Jurkat, Clone E6-1 (cell line): Measurements from ENCODE around the gene ALAD.
"Not testable (repeated sequence)": the region's sequence is repeated elsewhere in the genome, so short reads cannot be mapped to it uniquely, and the experiment has no call there.

Source experiments
- DNase-seq: peaks from one replicate; pipeline ENCODE4 v3.0.0-alpha.2; 2011; ENCODE audit warnings: low read depth, low spot score
- H3K4me3 ChIP-seq: 2 replicates; pipeline ENCODE4 v1.5.1; 2011; ENCODE audit warnings: mild to moderate bottlenecking, low read length, control low read depth, moderate library complexity

The ALAD gene

DNA sequence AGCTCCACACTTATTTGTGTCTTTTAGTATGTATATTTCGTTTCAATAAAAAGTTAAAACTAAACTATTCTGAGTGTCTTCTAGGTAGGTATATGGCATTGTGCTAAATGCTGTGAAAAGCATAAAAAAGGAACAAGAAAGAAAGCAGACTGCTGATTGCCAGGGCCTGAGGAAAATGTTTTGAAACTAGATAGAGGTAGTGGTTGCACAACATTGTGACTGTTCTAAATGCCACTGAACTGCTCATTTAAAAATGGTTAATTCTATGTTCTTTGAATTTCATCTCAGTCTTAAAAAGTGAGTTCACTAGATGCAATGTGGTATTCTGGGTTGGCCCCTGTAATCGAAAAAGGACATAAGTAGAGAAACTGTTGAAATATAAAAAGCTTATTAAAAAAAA lies 2.6 kb upstream of the ALAD start:
- H3K4me3 ChIP-seq: no peak overlapping the region
- DNase-seq: no peak

DNA sequence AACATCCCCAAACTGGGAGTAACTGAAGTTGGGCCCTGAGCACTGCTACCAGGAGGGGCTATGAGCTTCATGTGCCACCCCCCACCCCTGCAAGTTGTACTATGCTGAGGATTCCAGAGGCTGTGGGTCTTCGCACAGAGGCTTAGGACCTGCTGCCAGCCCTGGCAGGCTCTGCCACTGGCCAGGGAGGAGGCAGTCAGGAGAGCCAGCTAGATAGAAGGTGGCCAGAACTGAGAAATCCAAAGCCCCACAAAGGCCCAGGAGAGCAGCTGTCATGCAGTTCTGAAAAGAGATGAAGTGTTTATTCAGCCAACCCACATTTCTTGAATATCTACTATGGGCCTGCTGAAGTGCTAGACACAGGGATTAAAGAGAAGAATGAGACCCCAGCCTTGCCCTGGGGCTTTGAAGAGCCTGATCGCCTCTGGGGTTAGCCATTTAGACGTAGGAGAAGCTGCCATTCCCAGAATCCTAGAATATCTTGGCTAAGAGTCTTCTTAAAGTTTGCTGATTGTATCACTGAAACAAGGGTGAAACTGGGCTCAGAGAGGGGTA lies 1.4 kb downstream of the ALAD start:
- no peak for DNase-seq
- H3K4me3 ChIP-seq: no peak overlapping the region; the same call in 1 of the 2 replicates

DNA sequence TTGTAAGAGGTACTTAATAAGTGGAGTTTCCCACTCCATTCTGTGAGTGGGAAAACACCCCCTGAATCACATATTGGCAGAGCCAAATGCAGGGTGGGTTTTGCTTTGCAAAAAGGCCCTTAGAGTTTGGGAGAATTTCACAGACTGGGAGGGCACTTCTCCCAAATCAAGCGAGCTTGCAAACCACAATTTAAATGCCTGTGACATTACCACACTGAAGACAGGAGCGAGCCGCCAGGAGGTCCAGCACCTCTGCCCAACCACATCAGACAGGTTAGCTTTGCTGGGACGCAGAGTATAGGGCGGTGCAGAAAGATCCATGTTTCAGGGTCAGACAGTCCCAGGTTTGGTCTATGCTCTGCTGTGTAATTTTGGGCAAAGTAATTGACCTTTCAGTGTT lies 2.3 kb downstream of the ALAD start:
- H3K4me3 ChIP-seq: no peak overlapping the region
- DNase-seq: no peak

DNA sequence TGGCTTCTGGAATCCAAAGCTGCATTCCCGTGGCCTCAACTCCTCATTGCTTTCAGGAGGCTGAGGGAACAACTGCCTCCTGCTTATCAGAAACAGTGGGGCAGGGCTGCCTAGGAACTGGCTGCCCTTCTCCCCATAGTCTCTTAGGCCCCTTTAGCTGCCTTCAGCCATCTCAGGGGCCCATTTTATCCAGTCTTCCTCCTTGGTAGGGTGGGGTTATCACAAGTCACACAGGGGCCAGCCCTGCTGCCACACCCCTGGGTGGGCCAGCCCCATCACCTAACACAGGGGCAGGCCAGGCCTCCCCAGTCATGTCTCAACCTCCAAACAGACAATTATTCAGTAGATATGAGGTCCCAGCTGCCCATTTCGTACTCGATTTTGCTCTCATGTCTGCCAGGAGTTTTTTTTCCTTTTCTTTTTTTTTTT lies 3.9 kb downstream of the ALAD start:
- H3K4me3 ChIP-seq: no peak overlapping the region
- DNase-seq: no peak

DNA sequence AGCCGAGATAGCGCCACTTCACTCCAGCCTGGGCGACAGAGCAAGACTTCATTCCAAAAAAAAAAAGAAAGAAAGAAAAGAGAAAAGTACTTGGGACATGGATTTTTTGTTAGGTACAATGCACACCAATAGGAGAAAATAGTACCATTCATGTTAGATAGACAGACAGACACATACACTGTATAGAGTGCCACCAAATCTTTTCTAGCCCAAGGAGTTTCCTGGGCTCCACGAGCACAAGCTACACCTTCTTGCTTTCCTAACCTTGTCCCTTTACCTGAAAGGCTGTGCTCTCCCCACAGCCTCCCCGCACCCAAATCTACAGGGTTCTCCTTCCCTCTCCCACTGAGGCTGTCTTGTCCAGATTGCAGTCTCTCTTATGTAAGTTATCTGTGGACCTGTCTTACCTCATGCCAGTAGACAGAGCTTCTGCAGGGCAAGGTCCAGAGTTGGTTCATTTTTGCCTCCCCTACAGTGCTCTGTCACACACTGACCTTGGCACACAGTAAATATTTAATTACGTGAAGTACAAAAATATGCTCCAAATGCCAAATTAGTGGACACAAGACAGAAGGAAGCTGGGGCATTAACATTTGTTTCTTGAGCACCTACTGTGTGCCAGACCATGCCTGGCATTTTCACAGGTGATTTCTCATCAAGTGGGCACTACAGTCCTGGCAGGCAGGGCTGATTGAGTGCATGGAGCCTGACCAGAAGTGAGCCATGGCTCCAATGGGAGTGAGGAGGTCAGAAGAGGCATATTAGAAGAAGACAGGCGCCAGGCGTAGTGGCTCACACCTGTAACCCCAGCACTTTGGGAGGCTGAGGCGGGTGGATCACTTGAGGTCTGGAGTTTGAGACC lies 5.9 kb downstream of the ALAD start:
- H3K4me3 ChIP-seq: no peak overlapping the region
- no peak for DNase-seq

DNA sequence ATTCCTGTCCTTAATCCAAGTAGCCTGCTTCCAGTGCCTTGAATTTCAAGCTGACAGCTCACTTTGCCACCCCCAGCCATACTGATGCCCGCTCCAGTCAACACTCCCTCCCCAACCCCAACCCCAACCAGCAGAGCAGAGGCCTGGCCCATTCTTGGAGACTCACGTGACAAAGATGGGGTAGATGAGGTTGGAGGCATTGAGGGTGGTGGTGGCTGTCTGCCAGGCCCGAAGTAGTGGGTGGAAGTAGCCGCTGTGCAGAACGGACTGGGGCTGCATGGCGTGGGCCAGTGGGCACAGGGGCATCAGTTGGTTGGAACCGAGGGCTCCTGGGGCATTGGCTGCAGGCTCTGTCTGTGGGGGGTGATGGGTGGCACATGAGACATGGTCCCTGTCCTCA lies 7.8 kb downstream of the ALAD start:
- no peak overlapping the region for H3K4me3 ChIP-seq
- DNase-seq: no peak

DNA sequence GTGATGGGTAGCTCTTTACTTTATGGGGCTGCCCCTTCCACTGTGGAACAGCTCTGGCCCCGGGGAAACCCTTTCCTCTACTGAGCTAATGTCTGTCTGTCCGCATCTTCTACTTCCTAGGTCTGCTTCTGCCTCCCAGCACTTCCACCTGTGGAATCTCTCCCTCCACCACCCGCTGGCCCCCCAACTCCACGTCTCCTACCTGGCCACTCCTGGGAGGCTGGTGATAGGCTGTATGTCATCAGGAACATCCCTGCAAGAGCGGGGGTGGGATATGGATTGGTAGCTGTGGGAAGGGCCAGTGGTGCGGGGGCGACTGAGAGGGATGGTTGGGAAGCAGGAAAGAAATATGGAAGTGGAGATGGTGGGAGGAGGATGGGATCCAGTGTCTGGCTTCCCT lies 9.2 kb downstream of the ALAD start:
- no peak for DNase-seq
- no peak overlapping the region for H3K4me3 ChIP-seq

DNA sequence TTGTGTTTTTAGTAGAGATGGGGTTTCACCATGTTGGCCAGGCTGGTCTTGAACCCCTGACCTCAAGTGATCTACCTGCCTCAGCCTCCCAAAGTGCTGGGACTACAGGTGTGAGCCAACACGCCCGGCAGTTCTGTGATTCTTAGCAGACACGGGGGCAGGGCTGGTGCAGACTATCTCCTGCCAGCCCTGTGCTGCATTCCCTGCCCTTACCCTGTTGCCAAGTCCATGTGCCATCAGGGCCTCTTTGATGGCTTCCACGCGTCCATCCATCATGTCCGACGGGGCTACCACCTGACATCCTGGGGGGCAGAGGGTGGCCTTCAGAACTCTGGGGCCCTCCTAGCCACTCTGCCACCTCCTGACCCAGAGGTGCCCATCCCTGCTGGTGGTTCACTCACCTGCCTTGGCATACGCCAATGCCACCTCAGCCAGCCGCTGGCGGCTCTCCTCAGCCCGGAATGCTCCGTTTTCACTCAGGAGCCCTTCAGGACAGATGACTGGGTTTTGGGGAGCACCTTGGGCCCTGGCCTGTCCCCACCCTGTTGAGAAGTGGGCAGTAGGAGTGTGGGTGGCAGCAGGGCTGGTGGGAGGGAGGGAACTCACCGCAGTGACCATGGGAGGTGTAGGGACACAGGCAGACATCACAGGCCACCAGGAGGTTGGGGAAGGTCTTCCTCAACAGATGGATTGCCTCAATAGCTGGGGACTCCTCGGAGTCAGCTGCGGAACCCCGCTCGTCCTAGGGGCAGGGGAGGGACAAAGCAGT lies 10.7 kb downstream of the ALAD start:
- no peak overlapping the region for H3K4me3 ChIP-seq
- DNase-seq: no peak

DNA sequence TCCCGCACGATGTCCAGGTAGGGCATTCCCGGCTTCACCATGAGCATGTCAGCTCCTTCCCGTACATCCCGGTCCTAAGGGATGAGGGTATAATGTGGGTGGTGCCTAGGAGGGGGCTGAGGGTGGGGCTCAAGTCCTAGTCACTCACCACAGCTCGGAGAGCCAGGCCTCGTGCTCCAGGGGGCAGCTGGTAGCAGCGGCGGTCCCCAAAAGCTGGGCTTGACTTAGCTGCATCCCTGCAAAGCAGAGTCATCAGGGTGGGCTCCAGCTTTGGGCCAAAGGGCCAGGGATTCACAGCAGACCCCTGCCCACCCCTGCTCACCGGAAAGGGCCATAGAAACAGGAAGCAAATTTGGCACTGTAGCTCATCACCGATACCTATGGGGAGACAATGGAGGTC lies 11.6 kb downstream of the ALAD start:
- H3K4me3 ChIP-seq: no peak overlapping the region
- no peak for DNase-seq

DNA sequence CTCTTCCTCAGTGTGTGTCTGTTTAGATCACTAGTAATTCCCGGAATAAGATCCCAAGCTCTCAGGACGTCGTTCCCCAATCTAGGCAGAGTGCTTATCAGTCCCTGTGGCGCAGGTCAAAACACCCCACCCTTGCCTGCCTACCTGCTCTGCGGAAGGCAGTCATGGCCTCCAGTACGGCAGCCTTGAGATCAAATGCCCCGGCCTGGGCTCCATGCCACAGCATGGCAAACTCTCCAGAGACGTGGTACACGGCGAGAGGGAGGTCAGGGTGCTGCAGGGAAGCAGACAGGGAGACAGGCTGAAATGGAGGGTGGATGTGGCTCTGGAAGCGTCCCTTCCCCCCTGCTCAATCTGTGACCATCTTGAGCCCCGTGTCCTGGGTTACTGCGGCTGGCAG lies 12.3 kb downstream of the ALAD start:
- no peak overlapping the region for H3K4me3 ChIP-seq
- no peak for DNase-seq

DNA sequence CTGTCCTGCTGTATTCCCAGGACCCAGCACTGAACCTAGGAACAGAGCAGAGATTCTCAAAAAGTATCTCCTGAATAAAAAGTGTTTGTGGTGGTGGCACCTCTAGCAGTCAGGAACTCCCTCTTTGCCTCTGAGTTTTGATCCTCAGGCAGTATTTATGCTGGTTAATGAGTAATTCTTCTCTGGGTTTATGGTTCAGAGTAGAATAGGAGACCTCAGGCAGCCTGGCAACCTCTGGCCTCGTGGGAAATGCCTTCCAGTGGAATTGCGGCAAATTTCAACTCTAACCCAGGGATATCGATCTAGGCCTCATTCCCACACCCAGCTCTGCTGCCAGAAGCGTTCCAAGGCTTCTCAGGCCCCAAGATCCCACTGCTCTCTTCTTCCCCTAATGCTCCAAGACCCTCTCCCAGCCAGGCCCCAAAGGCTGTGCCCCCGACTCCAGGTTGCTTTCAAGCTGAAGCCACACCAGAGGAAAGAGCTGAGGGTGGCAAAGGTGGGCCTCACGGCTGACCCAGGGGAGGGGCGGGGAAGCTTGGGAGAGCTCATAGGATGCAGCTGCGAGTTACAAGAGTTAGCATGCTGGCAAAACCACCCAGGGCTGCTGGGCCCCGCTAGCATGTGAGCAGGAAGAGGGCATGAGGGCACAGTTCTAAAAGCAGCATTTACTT lies 13.4 kb downstream of the ALAD start:
- DNase-seq: no peak
- H3K4me3 ChIP-seq: no peak overlapping the region

DNA sequence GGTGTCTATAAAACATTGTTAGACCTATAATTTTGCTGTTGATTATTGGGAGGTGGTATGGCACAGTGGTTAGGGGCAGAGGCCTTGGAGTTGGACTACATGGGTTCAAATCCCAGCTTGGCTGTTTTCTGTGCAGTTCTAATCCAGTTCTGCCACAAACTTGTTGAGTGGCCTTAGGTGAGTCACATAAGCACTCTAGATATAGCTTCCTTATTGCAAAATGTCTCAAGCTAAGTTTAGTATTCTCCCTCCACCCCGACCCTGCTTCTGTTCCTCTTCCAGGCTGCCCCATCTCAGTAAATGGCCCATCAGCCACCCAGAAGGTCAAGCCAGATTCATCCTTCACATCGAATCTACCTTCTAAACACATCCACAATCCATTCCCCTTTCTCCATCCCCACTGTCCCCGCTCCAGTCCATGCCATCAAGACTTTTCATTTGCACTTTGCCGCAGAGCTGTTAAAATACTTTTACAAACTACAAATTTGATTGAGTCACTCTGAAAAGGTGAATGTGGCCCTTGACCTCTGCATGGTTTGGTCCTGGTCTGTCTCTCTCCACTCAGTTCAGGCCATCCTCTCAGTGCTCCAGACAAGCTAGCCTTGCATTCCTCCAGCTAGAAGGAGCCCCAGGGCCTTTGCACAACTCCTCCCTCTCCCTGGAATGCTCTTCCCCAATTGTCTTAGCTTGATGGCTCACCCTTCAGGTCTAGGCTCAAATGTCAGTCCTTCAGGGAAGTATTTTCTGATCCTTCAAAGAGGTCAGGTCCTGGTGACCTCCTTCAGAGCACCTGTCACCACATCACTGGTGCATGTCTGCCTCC lies 14.3 kb downstream of the ALAD start:
- DNase-seq: no peak
- H3K4me3 ChIP-seq: no peak overlapping the region

DNA sequence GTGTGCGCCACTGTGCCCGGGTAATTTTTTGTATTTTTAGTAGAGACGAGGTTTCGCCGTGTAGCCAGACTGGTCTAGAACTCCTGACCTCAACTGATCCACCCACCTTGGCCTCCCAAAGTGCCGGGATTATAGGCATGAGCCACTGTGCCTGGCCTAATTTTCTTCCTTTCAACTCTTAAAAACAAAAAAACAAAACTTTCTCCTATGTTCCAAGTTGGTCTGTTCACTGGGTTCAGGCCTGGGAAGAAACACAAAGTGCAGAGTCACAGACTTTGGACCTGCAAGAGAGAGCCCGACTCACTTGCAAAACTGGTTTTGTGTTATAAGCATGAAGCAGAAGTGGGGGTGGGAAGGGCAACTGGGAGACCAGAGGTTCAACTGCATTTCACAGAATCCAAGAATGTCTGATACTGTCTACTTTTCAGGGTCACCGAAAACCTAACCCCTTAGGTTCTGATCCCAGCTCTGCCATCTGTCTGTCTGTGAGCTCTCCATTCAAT lies 19.1 kb downstream of the ALAD start:
- H3K4me3 ChIP-seq: no peak overlapping the region
- no peak for DNase-seq

DNA sequence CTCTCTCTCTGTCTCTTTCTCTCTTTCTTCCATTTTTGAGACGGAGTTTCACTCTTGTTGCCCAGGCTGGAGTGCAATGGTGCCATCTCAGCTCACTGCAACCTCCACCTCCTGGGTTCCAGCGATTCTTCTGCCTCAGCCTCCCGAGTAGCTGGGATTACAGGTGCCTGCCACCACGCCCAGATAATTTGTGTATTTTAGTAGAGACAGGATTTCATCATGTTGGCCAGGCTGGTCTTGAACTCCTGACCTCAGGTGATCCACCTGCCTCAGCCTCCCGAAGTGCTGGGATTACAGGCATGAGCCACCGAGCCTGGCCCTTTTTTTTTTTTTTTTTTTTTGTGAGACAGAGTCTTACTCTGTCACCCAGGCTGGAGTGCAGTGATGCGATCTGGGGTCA lies 19.6 kb downstream of the ALAD start:
- DNase-seq, H3K4me3 ChIP-seq: not testable (repeated sequence)

DNA sequence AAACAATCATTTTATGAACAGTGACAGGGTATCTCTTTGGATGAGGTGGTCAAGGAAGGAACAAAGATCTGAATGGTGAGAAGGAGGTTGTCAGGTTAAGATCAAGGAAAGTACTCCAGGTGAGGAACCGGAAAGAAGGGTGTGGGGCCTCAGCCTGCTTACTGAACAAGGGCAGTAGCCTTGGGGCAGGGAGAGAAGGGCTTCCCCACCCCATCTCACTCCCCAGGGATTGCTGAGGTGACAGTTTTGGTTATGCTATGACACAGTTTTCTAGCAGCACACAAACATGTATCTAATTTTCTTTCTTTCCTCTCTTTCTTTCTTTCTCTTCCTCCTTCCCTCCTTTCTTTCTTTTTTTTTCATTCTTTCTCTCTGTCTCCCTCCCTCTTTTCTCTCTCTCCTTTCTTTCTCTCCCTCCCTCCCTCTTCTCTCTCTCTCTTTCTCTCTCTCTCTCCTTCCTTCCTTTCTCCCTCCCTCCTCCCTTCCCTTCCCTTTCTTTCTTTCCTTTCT lies 20.2 kb downstream of the ALAD start:
- no peak overlapping the region for H3K4me3 ChIP-seq
- no peak for DNase-seq

DNA sequence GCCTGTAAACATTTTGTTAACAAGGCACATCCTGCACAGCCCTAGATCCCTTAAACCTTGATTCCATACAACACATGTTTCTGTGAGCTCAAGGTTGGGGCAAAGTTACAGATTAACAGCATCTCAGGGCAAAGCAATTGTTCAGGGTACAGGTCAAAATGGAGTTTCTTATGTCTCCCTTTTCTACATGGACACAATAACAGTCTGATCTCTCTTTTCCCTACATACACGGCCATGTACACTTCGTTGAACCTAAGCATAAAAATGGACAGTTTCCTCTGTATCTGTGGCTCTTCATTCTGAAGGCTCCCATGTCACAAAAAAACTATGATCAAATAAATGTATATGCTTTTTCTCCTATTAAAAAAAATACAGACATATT lies 21.3 kb downstream of the ALAD start:
- DNase-seq, H3K4me3 ChIP-seq: not testable (repeated sequence)

DNA sequence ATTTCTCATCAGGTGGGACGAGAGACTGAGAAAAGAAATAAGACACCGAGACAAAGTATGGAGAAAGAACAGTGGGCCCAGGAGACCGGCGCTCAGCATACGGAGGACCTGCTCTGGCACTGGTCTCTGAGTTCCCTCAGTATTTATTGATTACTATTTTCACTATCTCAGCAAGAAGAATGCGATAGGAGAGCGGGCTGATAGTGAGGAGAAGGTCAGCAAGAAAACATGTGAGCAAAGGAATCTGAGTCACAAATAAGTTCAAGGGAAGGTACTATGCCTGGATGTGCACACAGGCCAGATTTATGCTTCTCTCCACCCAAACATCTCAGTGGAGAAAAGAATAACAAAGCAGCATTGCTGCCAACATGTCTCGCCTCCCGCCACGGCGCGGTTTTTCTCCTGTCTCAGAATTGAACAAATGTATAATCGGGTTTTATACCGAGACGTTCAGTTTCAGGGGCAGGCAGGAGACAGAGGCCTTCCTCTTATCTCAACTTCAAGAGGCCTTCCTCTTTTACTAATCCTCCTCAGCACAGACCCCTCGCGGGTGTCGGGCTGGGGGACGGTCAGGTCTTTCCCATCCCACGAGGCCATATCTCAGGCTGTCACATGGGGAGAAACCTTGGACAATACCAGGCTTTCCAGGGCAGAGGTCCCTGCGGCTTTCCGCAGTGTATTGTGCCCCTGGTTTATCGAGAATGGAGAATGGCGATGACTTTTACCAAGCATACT lies 21.8 kb downstream of the ALAD start:
- not testable (repeated sequence) for H3K4me3 ChIP-seq, DNase-seq
